Esophagus muscularis mucosa (tissue), 4 donors: ENCODE data around the gene PAX5. TPM values are rescaled to one million over a fixed set of nuclear protein-coding genes. Genes with fewer than 3 reads are reported as not detected.
A peak's percentile ranks its signal among the peaks of the same experiment; 100 is the strongest.

Experiments used
- DNase-seq: peaks from one replicate; pipeline ENCODE4 v3.0.0-alpha.2; 2017; ENCODE audit errors: extremely low spot score
- H3K27ac ChIP-seq, 4 donors: fragments of 200-600 bp; sonication (generic); replicated peaks in 1 of 4; 1 replicate in 3 of 4; 2 replicates in 1 of 4; pipeline ENCODE4 v1.5.1; 2016 to 2019; ENCODE audit warnings: mild to moderate bottlenecking in 1 of 4
- H3K27me3 ChIP-seq, 4 donors: fragments of 200-600 bp; sonication (generic); one replicate each; pipeline versions ENCODE4 v1.5.1 to v1.6.0; 2016 to 2019
- H3K36me3 ChIP-seq, 4 donors: fragments of 200-600 bp; sonication (generic); one replicate each; pipeline ENCODE4 v1.5.1; 2016 to 2019
- H3K4me1 ChIP-seq, 4 donors: fragments of 200-600 bp; sonication (generic); one replicate each; pipeline ENCODE4 v1.5.1; 2016 to 2019
- H3K4me3 ChIP-seq, 4 donors: fragments of 200-600 bp; sonication (generic); 1 replicate in 2 of 4; 2 replicates in 2 of 4; pipeline ENCODE4 v1.5.1; 2016 to 2019; ENCODE audit warnings: mild to moderate bottlenecking in 4 of 4, moderate library complexity in 1 of 4
- H3K9me3 ChIP-seq, 4 donors: fragments of 200-600 bp; sonication (generic); 1 replicate in 3 of 4; 2 replicates in 1 of 4; pipeline ENCODE4 v1.5.1; 2016 to 2019
- CTCF ChIP-seq, 3 experiments: fragments of 200-600 bp in 2 of 3; fragments of 450-650 bp in 1 of 3; sonication (generic) in 2 of 3; IDR thresholded peaks; one replicate each; pipeline ENCODE4 v1.5.1; 2017 to 2019; ENCODE audit warnings: antibody characterized with exemption in 3 of 3, mild to moderate bottlenecking in 2 of 3, moderate library complexity in 1 of 3
- EP300 ChIP-seq: sonication (generic); formaldehyde crosslinking; IDR thresholded peaks from one replicate; pipeline ENCODE4 v1.6.1; 2017; ENCODE audit warnings: antibody characterized with exemption
- POLR2A ChIP-seq: fragments of 450-650 bp; IDR thresholded peaks from one replicate; pipeline ENCODE4 v1.6.1; 2017; ENCODE audit warnings: antibody characterized with exemption, moderate library complexity, mild to moderate bottlenecking, low read depth
- POLR2AphosphoS5 ChIP-seq, 2 donors: sonication (generic); formaldehyde crosslinking; IDR thresholded peaks; one replicate each; pipeline ENCODE4 v1.6.1; 2017; ENCODE audit warnings: antibody characterized with exemption in 2 of 2
- WGBS: methylation state at CpG from one replicate; pipeline ENCODE4 v1.1.5; 2018; 5-methylcytosine and 5-hydroxymethylcytosine counted together
- intact Hi-C: fragments of 100-400 bp; cut with DNase I; formaldehyde crosslinking; loops from one replicate; pipeline ENCODE4 v1.15.1; 2023
- total RNA-seq, 4 donors: library from RNA; depleted of rRNA; stranded (reverse); fragments of >200 nt; gene quantifications; one replicate each; pipeline versions ENCODE4 v1.1.0 to v1.2.1, GENCODE V29; 2016

Gene PAX5
- total RNA-seq, 4 donors from 2014 or later = 0.17 TPM; not detected in 3

GRCh38 chr9:36864491-36865410 is 169.3 kb downstream of the PAX5 start:
- H3K9me3 ChIP-seq = no peaks in the 10 kb centered on the region
- H3K4me3 ChIP-seq = no peak overlapping the region
- intact Hi-C loops = no loop called here
- no peaks in the 10 kb centered on the region for H3K36me3 ChIP-seq
- 82% methylated on average over 12 of the region's 31 CpGs for WGBS
- no peaks in the 10 kb centered on the region for H3K4me1 ChIP-seq
- no peak overlapping the region for H3K27ac ChIP-seq
- peaks cover 0 to 63% (median 0%) of the 10 kb centered on the region in 4 donors for H3K27me3 ChIP-seq
- TF ChIP-seq POLR2A = no peak
- TF ChIP-seq EP300 = no peak
- no peak for TF ChIP-seq POLR2AphosphoS5 (IDR thresholded peaks at IDR 0.05)
- no peak for TF ChIP-seq CTCF (IDR thresholded peaks at IDR 0.05)
- no peak for DNase-seq

GRCh38 chr9:36862206-36863145 is 171.6 kb downstream of the PAX5 start:
- Histone ChIP-seq H3K4me3 (no peak overlapping the region), H3K4me1 (no peaks in the 10 kb centered on the region), H3K9me3 (no peaks in the 10 kb centered on the region), H3K36me3 (no peaks in the 10 kb centered on the region), H3K27ac (no peak overlapping the region), H3K27me3 (peaks cover 0 to 66% (median 0%) of the 10 kb centered on the region in 4 donors)
- DNase-seq = no peak
- no peak for TF ChIP-seq POLR2AphosphoS5 (IDR thresholded peaks at IDR 0.05)
- peak in 2 of 3 experiments; percentile 32 to 60 for TF ChIP-seq CTCF (IDR thresholded peaks at IDR 0.05)
- intact Hi-C loops = no loop called here
- 53% methylated on average over 18 of the region's 21 CpGs for WGBS

- DNase-seq = no peak
- no peaks in the 10 kb centered on the region for H3K36me3 ChIP-seq
- intact Hi-C loops = no loop called here
- no peaks in the 10 kb centered on the region for H3K9me3 ChIP-seq
- TF ChIP-seq POLR2A = no peak
- no peak for TF ChIP-seq EP300
- TF ChIP-seq CTCF (IDR thresholded peaks at IDR 0.05) = no peak
- TF ChIP-seq POLR2AphosphoS5 (IDR thresholded peaks at IDR 0.05) = no peak
- no peak overlapping the region for H3K27ac ChIP-seq
- peaks cover 0 to 57% (median 0%) of the 10 kb centered on the region in 4 donors for H3K27me3 ChIP-seq
- no peak overlapping the region for H3K4me3 ChIP-seq
- H3K4me1 ChIP-seq = no peaks in the 10 kb centered on the region
- WGBS = 73% methylated on average over 6 of the region's 7 CpGs
These were observed 172.4 kb downstream of the PAX5 start for GRCh38 chr9:36861528-36862205.

- TF ChIP-seq EP300 (no peak), POLR2A (no peak), POLR2AphosphoS5 (IDR thresholded peaks at IDR 0.05) (no peak), CTCF (IDR thresholded peaks at IDR 0.05) (no peak)
- H3K36me3 ChIP-seq = no peaks in the 10 kb centered on the region
- no peaks in the 10 kb centered on the region for H3K4me1 ChIP-seq
- DNase-seq = no peak
- H3K9me3 ChIP-seq = no peaks in the 10 kb centered on the region
- intact Hi-C loops = no loop called here
- H3K27me3 ChIP-seq = peaks cover 0 to 70% (median 0%) of the 10 kb centered on the region in 4 donors
- no peak overlapping the region for H3K4me3 ChIP-seq
- no peak overlapping the region for H3K27ac ChIP-seq
- WGBS = 82% methylated on average over 22 of the region's 23 CpGs
These were observed 175.2 kb downstream of the PAX5 start for GRCh38 chr9:36858805-36859375.
